Prostate gland (tissue), 2 donors: ENCODE data around the gene KLHL3.

Experiments used
- CTCF ChIP-seq, 4 experiments: fragments of 200-600 bp in 2 of 4; fragments of 450-650 bp in 2 of 4; sonication (generic) in 2 of 4; IDR thresholded peaks; 1 replicate in 3 of 4; 2 replicates in 1 of 4; pipeline ENCODE4 v1.5.1; 2016 to 2019; ENCODE audit warnings: antibody characterized with exemption in 4 of 4, mild to moderate bottlenecking in 2 of 4, moderate library complexity in 2 of 4
- POLR2A ChIP-seq: fragments of 450-650 bp; IDR thresholded peaks from one replicate; pipeline ENCODE4 v1.6.1; 2016; ENCODE audit warnings: antibody characterized with exemption, mild to moderate bottlenecking
- POLR2AphosphoS5 ChIP-seq: sonication (generic); formaldehyde crosslinking; IDR thresholded peaks from one replicate; pipeline ENCODE4 v1.6.1; 2017; ENCODE audit warnings: antibody characterized with exemption

- no peak for TF ChIP-seq POLR2A
- no peak for TF ChIP-seq CTCF (IDR thresholded peaks at IDR 0.05)
- TF ChIP-seq POLR2AphosphoS5: no peak
These were observed 66.1 kb downstream of the KLHL3 start for GRCh38 chr5:137669811-137670210.
